SU-DHL-6 (cell line): ENCODE results near the gene TAF1C.

ENCODE experiments used
- H2AFZ ChIP-seq: fragments of 200-600 bp; sonication (generic); 2 replicates; pipeline ENCODE4 v1.6.1; 2014; ENCODE audit warnings: low read depth, mild to moderate bottlenecking, moderate library complexity, mixed read lengths, antibody characterized with exemption, low read length; ENCODE audit not compliant: severe bottlenecking
- H3F3A ChIP-seq: fragments of 200-600 bp; shearing (Covaris generic); 2 replicates; pipeline ENCODE4 v1.6.0; 2016; ENCODE audit warnings: antibody characterized with exemption, mild to moderate bottlenecking; ENCODE audit not compliant: insufficient read depth
- H3K27ac ChIP-seq: fragments of 200-600 bp; sonication (generic); 2 replicates; pipeline ENCODE4 v1.5.1; 2016; ENCODE audit warnings: low read depth, mild to moderate bottlenecking, low read length, moderate library complexity, mixed read lengths
- H3K27me3 ChIP-seq: fragments of 200-600 bp; sonication (generic), shearing (Covaris generic); 2 replicates; pipeline ENCODE4 v1.6.0; 2014; ENCODE audit warnings: mild to moderate bottlenecking, low read length
- H3K36me3 ChIP-seq: fragments of 200-600 bp; sonication (generic); 2 replicates; pipeline ENCODE4 v1.6.1; 2014; ENCODE audit warnings: mild to moderate bottlenecking, low read length, mixed read lengths
- H3K4me2 ChIP-seq: fragments of 300-600, 200-600 bp; shearing (Covaris generic), sonication (generic); 2 replicates; pipeline ENCODE4 v1.6.0; 2014; ENCODE audit warnings: low read length, low read depth, mild to moderate bottlenecking; ENCODE audit not compliant: poor library complexity, severe bottlenecking
- H3K4me3 ChIP-seq: fragments of 200-600 bp; sonication (generic); 2 replicates; pipeline ENCODE4 v1.5.1; 2014; ENCODE audit warnings: antibody characterized with exemption, low read length, mild to moderate bottlenecking, mixed read lengths; ENCODE audit not compliant: insufficient read depth, poor library complexity, severe bottlenecking
- H3K79me2 ChIP-seq: fragments of 200-600 bp; sonication (generic); 2 replicates; pipeline ENCODE4 v1.6.1; 2014; ENCODE audit warnings: mild to moderate bottlenecking, low read length, moderate library complexity; ENCODE audit not compliant: insufficient read depth
- H3K9ac ChIP-seq: fragments of 200-600 bp; sonication (generic); 2 replicates; pipeline ENCODE4 v1.7.0; 2014; ENCODE audit warnings: mild to moderate bottlenecking, low read length
- H3K9me2 ChIP-seq: fragments of 200-600 bp; sonication (generic); replicated peaks from 2 replicates; pipeline ENCODE4 v1.6.1; 2014; ENCODE audit warnings: low read length; ENCODE audit not compliant: insufficient read depth
- H3K9me3 ChIP-seq: fragments of 200-600 bp; sonication (generic); 2 replicates; pipeline ENCODE4 v1.6.1; 2014; ENCODE audit warnings: low read length, mixed read lengths; ENCODE audit not compliant: insufficient read depth
- H4K20me1 ChIP-seq: fragments of 200-600 bp; sonication (generic); 2 replicates; pipeline ENCODE4 v1.6.1; 2014; ENCODE audit warnings: low read depth, mild to moderate bottlenecking, antibody characterized with exemption, low read length, moderate library complexity, mixed read lengths
- EZH2phosphoT487 ChIP-seq: fragments of 200-600 bp; sonication (generic), shearing (Covaris generic); conservative IDR thresholded peaks from 2 replicates; pipeline ENCODE4 v1.6.1; 2018; ENCODE audit warnings: mild to moderate bottlenecking, antibody characterized with exemption, low read length, moderate library complexity, mixed read lengths
- TF ChIP-seq, protein P1 (sequence below): fragments of 200-600 bp; sonication (generic); IDR thresholded peaks from one replicate; pipeline ENCODE4 v1.5.1; 2017; ENCODE audit warnings: antibody characterized with exemption, mild to moderate bottlenecking, low read length, moderate library complexity; ENCODE audit not compliant: insufficient read depth, poor library complexity, severe bottlenecking

TAF1C gene

GRCh38 chr16:84179612-84180320 lies 7.1 kb downstream of the TAF1C start:
- no peaks in the 10 kb centered on the region for H4K20me1 ChIP-seq
- no peaks in the 10 kb centered on the region for H3K36me3 ChIP-seq
- no peaks in the 10 kb centered on the region for H3K9me3 ChIP-seq
- H3K9me2 ChIP-seq, result no peaks in the 10 kb centered on the region
- H3K27ac ChIP-seq, result no peak overlapping the region
- peaks cover 4% of the 10 kb centered on the region for H3K79me2 ChIP-seq
- TF ChIP-seq, protein P1, sequence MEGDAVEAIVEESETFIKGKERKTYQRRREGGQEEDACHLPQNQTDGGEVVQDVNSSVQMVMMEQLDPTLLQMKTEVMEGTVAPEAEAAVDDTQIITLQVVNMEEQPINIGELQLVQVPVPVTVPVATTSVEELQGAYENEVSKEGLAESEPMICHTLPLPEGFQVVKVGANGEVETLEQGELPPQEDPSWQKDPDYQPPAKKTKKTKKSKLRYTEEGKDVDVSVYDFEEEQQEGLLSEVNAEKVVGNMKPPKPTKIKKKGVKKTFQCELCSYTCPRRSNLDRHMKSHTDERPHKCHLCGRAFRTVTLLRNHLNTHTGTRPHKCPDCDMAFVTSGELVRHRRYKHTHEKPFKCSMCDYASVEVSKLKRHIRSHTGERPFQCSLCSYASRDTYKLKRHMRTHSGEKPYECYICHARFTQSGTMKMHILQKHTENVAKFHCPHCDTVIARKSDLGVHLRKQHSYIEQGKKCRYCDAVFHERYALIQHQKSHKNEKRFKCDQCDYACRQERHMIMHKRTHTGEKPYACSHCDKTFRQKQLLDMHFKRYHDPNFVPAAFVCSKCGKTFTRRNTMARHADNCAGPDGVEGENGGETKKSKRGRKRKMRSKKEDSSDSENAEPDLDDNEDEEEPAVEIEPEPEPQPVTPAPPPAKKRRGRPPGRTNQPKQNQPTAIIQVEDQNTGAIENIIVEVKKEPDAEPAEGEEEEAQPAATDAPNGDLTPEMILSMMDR, result no peak
- no peak for TF ChIP-seq EZH2phosphoT487
- no peak overlapping the region for H2AFZ ChIP-seq
- no peak overlapping the region for H3K4me2 ChIP-seq
- no peak overlapping the region for H3K4me3 ChIP-seq
- H3K9ac ChIP-seq, result no peak overlapping the region
- H3K27me3 ChIP-seq, result no peaks in the 10 kb centered on the region
- no peaks in the 10 kb centered on the region for H3F3A ChIP-seq

DNA sequence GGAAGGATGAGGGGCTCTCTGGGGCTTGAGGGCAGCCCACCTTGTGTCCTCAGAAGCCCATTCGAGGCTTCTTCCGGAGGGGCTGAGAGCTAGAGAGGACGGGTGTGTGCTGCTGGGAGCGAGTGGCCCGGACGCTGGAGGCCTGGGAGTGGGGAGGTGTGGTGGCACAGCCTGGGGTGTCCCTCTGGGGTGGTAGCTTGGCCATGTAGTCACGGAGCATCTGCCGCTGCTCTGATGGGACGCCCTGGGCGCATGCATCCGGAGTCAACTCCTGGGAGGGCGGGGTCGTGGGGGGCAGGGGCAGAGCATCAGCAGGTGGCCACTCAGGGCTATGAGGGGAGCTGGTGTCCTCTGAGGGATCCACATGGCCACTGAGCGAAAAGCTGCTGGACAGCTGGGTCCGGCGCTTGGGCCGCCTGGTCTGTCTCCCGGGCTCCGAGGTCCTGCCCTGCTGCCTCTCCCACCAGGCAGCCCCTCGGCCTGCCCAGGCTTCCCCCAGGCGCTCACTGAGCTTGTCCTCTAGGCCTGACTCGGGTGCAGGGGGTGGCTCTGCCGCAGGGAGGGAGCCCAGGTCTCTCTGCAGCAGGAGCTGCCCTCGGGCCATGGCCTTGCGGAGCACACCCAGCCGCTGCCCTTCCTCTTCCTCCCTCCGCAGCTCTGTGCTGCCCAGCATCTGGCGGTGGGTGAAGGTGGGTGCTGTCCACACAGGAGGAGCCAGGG lies 7.8 kb downstream of the TAF1C start:
- TF ChIP-seq EZH2phosphoT487, result no peak
- TF ChIP-seq, protein P1, result no peak
- Histone ChIP-seq H2AFZ (no peak overlapping the region), H3F3A (no peaks in the 10 kb centered on the region), H3K9me2 (no peaks in the 10 kb centered on the region), H3K36me3 (no peaks in the 10 kb centered on the region), H3K9me3 (no peaks in the 10 kb centered on the region), H3K27me3 (no peaks in the 10 kb centered on the region), H3K79me2 (no peaks in the 10 kb centered on the region), H3K27ac (no peak overlapping the region), H3K9ac (no peak overlapping the region), H3K4me2 (no peak overlapping the region), H4K20me1 (no peaks in the 10 kb centered on the region), H3K4me3 (no peak overlapping the region)

- Histone ChIP-seq H3K27ac (no peak overlapping the region), H3K27me3 (no peaks in the 10 kb centered on the region), H3K9me3 (no peaks in the 10 kb centered on the region), H3K4me2 (no peak overlapping the region), H3K79me2 (no peaks in the 10 kb centered on the region), H3F3A (no peaks in the 10 kb centered on the region), H3K9me2 (no peaks in the 10 kb centered on the region), H3K4me3 (no peak overlapping the region), H3K36me3 (no peaks in the 10 kb centered on the region), H3K9ac (no peak overlapping the region), H4K20me1 (no peaks in the 10 kb centered on the region), H2AFZ (no peak overlapping the region)
- TF ChIP-seq EZH2phosphoT487, result no peak
- TF ChIP-seq, protein P1, result no peak
Observed at GRCh38 chr16:84178146-84178765, 8.6 kb downstream of the TAF1C start.
